NCI-H1436 (cell line): ENCODE measurements around the gene MAP4K5.

Experiments
- DNase-seq: peaks from one replicate; lab custom pipeline; 2025; lab: John Stamatoyannopoulos, UW

MAP4K5 gene

DNA sequence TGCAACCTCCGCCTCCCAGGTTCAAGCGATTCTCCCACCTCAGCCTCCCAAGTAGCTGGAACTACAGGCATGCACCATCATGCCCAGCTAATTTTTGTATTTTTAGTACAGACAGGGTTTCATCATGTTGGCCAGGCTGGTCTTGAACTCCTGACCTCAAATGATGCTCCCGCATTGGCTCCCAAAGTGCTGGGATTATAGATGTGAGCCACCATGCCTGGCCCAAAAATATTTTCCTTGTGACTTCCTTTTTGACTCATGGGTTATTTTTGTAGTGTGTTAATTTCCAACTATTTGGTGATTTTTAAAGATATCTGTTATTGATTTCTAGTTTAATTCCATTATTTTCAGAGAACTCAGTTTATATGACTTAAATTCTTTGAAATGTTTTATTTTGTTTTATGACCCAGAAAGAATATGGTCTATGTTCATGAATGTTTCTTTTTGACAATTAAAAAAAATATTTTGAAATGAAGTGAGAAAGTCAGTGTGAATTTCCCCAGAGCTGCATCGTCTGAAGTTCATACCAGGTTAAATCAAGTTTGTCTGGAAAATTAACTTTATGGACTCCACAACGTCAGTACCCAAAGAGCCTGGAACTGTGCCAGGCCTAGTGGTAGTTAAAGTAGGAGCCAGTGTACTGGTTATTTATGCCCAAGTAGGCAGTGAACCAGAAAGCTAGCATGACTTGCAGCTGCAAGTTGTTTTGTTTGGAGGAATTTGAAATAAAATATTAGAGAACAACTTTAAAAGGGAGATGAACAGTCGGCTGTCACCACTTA lies 132.9 kb downstream of the MAP4K5 start:
- no peak for DNase-seq

DNA sequence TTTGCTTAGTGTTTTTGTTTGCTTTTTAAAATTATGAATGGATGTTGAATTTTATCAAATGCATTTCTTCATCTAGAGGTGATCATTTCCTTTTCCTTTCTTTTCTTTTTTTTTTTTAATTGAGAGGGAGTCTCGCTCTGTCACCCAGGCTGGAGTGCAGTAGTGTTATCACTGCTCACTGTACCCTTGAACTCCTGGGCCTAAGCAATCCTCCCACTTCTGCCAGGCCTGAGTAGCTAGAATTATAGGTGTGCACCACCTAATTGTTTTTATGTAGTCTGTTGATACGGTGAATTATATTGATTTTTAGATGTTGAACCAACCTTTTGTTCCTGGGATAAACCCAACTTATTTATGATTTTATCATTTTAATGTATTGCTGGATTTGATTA lies 134.2 kb downstream of the MAP4K5 start:
- no peak for DNase-seq

DNA sequence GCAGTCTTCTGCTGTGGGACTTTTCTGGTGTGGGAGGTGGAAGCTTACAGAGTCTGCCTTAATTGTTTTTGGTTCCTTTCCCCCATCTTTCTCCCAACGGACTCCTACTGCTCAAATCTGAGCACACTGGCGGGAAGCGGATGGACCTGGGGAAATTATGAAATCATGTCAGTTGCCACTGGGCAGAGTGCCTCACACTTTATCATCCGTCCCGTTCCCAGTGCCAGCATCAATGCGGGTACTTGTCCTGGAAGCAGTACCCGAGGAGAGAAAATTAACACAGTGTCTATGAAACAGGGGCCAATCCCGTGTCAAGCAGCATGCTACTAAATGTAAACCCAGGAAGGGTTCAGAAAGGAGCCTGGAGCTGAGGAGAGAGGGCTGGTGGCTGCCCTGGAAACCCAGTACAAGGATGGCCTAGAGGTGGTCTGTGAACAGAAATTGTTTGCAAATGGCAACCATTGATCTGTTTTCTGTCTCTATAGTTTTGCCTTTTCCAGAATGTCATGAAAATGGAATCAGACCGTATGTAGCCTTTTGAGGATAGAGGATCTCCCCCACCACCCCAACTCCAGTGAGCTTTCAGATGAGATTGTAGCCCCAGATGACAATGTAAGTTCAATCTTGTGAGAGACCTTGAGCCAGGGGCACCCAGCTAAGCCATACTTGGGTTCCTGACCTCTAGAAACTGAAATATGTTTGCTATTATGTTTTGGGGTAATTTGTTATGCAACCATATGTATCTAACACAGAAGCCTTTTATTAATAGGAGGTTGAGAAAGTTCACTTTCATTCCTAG lies 134.8 kb downstream of the MAP4K5 start:
- no peak for DNase-seq

GRCh38 chr14:50396631-50397389 lies 135.6 kb downstream of the MAP4K5 start, which contains the start of gene CDKL1:
CDKL1 (minus strand) TSS chr14:50396881; CDS start chr14:50395868, 1,013 bp downstream.
- no peak for DNase-seq

GRCh38 chr14:50395448-50395847 lies 136.9 kb downstream of the MAP4K5 start:
- no peak for DNase-seq

- DNase-seq, result no peak
Observed at GRCh38 chr14:50394713-50395112, 137.7 kb downstream of the MAP4K5 start.

DNA sequence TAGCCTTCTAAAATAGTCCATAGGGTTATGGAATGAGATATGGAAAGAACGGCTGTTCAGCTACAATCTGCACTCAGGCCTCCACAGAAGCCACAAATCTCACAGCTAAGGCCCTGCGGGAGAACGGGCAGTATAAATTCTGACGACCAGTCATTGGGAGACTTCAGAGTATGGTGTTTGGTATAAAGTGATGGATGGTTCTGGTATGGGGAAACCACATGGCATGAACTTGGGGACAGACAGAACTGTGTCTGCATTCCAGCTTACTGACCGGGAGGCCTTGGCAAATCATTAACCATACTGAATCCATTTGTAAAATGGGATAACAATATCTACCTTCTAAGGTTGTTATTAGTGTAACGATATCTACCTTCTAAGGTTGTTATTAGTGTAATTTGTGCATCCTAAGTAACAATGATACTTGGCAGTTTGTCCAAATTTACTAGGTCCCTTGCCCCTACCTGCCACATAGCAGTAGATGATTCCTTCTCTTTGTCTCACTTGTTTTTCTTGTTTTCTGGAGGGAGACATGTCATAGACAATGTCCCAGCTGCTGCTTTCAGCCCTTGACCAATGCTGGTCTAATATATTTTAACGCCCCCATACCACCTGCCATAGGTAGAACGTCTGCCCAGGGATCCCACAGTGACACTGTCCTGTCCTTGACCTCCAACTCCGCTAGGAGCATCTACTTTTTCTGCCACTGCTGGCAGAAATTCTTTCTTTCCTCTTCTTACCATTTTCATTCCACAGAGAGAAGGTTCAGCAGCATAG lies 142.5 kb downstream of the MAP4K5 start:
- DNase-seq, result no peak

GRCh38 chr14:50388256-50388931 lies 144.0 kb downstream of the MAP4K5 start:
- no peak for DNase-seq

DNA sequence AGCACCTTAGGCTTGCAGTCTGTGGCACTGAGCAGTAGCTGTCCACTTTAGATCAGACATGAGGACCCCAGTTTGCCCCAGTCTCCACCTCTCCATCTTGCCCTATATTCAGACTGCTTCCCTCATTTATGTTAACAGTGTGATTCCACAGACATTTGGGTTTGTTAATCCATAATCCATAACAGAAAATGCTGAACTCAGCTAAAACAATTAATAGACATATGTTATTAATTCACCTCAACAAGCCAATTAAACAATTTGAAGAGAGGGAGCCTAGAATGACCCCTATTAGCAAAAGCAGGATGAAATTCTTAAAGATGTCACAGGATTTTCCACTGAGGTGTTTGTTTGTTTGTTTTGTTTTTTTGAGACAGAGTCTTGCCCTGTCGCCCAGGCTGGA lies 144.8 kb downstream of the MAP4K5 start:
- DNase-seq, result no peak

- no peak for DNase-seq
Observed at GRCh38 chr14:50383618-50384225, 148.6 kb downstream of the MAP4K5 start.

DNA sequence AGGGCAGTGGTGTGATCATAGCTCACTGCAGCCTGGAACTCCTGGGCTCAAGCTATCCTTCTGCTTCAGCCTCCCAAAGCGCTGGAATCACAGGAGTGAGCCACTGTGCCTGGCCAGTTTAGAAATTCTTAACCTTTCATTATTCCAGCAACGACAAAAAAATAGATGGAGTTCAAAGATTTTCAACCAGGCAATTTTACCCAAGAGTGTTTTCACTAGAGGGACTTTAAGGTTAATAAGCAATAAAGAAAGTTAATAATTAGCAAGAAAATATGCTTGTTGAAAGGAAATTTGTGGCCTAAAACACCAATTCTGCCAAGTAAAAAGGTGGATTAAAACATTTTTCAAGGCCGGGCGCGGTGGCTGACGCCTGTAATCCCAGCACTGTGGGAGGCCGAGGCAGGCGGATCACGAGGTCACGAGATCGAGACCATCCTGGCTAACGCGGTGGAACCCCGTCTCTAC lies 150.5 kb downstream of the MAP4K5 start:
- DNase-seq, result no peak

DNA sequence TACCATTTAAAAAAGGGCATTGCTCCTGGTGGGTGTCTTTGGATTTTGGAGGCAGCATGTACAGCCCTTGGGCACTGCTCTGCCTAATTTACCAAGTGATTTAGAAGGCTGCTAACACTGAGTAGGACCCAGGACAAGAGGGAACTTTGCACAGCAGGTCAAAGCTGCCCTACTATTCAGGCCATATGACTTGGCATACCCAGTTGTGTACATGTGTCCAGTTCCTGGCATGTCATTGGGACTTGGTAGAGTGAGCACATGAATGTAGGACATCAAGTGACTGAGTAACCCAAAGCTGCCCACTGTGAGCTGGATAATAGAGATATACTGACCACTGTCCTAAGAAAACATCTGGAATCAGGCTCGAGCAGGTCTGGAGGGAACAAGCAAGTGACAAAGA lies 151.4 kb downstream of the MAP4K5 start:
- DNase-seq, result no peak

- DNase-seq, result no peak
Observed at GRCh38 chr14:50380455-50380854, 151.9 kb downstream of the MAP4K5 start.

DNA sequence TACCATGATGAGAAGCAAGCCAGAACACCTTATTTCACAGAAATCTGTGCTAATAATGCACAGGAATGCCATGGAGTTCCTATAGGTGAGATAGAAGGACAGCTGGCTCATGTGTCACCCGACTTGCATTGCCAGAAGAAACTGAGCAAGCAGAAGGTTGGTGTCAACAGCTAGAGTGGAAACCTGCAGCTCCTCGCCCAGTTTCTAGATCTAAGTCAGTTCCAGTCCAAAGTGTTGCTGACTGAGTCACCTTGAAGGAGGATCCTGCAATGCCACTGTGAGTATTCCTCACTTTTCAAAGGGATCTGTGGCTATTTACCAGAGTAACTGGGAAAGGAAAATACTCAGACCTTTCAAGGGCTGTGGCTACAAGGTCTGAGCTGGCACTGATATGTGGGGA lies 152.8 kb downstream of the MAP4K5 start:
- no peak for DNase-seq

DNA sequence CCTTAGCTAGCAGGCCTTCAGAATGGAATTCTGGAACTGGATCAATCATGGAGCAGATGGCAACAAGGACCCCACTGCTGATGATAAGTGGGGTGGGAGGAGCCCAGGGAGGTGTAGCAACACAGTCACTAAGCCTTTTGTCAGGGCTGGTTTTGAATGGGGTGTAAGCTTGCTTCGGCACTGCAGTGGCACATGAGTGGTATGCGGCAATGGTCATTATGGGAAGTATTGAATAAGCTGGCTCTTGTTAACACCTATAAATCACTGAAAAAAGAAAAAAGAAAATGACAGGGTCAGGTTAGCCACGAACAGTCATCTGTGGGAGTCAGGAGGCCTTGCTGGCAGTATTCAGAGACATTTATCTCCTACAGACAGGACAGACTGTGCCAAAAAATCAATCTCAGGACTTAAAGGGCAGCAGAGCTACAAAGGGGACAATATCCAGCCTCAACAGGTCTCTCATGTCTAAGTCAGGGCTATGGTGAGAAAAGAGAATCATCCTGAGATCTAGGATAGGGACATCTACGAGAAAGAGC lies 154.8 kb downstream of the MAP4K5 start:
- no peak for DNase-seq

- DNase-seq, result no peak
Observed at GRCh38 chr14:50375760-50376159, 156.6 kb downstream of the MAP4K5 start.

GRCh38 chr14:50373959-50374358 lies 158.4 kb downstream of the MAP4K5 start:
- no peak for DNase-seq

GRCh38 chr14:50371546-50371945 lies 160.8 kb downstream of the MAP4K5 start:
- no peak for DNase-seq
